ENCODE measurements around the gene NFATC3.

NFATC3 gene

DNA sequence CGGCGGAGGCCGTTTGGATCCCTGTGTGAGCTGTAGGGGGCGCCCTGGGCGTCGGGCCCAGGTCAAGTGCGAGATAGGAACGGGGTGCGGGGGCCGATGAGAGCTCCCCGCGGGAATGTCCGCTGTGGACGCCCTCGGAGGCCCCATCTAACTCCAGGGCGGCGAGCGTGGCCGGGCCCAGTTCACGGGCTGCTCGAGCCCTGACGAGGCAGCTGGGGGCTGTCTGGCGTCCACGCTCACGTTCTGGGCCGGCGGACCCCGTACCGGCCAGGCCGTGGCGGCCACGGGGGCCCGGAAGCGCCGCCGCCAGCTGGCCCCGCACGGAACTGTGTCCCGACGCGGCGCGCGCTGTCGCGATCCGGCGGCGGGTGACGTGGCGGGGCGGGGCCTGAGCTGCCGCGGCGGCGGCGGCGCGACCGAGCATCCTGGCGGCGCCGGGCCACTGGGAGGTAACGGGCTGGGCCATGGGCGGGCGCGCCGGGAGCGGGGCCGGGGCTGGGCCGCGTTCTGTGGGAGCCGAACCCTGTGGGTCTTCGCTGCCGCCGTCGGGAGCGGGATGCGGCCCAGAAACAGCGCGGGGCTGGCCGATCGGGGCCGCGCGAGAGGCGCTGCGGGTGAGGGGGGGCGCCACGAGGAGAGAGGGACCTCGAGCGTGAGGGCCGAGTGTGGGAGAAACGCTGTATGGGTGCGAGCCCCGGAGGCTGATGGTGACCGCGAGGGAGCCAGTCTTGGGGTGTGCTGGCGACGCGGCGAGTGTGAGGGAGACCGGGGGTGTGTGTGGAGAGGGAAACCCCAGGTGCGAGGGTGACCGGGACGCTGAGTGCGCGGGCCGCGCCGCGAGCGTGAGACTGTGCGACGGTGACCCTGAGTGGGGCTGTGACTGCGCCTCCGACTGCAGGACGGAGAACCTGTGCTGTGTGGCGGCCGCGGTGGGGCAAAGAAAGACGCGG is 179.2 kb downstream of the NFATC3 start, which contains the start of gene SLC7A6:
SLC7A6 (plus strand) TSS at position 399 of the 950 bp plus-strand sequence. CDS start 10,201 bp downstream, outside the sequence.
- Histone ChIP-seq H3K27me3 (ENCODE audit: insufficient read depth, low read depth) (no peaks in the 10 kb centered on the region), H3K79me2 (ENCODE audit: insufficient read depth, low read depth) (peaks cover 49% of the 10 kb centered on the region), H4K20me1 (ENCODE audit: insufficient read depth) (peaks cover 22% of the 10 kb centered on the region; the same call in 1 of the 2 replicates), H3K4me1 (ENCODE audit: low read depth, poor library complexity, severe bottlenecking) (peaks cover 74% of the 10 kb centered on the region), H3K9ac (peak within 1 kb of the TSS; percentile 86), H2AFZ (ENCODE audit: low read depth) (peak within 1 kb of the TSS; percentile 79), H3K36me3 (ENCODE audit: insufficient read depth) (no peaks in the 10 kb centered on the region; the same call in 1 of the 2 replicates), H3K27ac (peak within 1 kb of the TSS; percentile 88), H3K4me3 (IDR thresholded peaks at IDR 0.05; ENCODE audit: insufficient read depth, low read depth, low read length) (no peak within 1 kb of the TSS), H3K4me2 (peak within 1 kb of the TSS; percentile 85)
- TF ChIP-seq, protein P1, sequence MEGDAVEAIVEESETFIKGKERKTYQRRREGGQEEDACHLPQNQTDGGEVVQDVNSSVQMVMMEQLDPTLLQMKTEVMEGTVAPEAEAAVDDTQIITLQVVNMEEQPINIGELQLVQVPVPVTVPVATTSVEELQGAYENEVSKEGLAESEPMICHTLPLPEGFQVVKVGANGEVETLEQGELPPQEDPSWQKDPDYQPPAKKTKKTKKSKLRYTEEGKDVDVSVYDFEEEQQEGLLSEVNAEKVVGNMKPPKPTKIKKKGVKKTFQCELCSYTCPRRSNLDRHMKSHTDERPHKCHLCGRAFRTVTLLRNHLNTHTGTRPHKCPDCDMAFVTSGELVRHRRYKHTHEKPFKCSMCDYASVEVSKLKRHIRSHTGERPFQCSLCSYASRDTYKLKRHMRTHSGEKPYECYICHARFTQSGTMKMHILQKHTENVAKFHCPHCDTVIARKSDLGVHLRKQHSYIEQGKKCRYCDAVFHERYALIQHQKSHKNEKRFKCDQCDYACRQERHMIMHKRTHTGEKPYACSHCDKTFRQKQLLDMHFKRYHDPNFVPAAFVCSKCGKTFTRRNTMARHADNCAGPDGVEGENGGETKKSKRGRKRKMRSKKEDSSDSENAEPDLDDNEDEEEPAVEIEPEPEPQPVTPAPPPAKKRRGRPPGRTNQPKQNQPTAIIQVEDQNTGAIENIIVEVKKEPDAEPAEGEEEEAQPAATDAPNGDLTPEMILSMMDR (conservative IDR thresholded peaks at IDR 0.05; ENCODE audit: low read depth, low read length), result peak; percentile 73

GRCh38 chr16:68265078-68265920 is 180.1 kb downstream of the NFATC3 start:
- Histone ChIP-seq H3K36me3 (ENCODE audit: insufficient read depth) (no peaks in the 10 kb centered on the region; the same call in 1 of the 2 replicates), H3K4me1 (ENCODE audit: low read depth, poor library complexity, severe bottlenecking) (peaks cover 72% of the 10 kb centered on the region), H3K27me3 (ENCODE audit: insufficient read depth, low read depth) (no peaks in the 10 kb centered on the region), H2AFZ (ENCODE audit: low read depth) (peak overlapping the region; percentile 79), H3K27ac (peak overlapping the region; percentile 88), H3K9ac (peak overlapping the region; percentile 86), H3K4me2 (peak overlapping the region; percentile 85), H4K20me1 (ENCODE audit: insufficient read depth) (peaks cover 24% of the 10 kb centered on the region), H3K4me3 (IDR thresholded peaks at IDR 0.05; ENCODE audit: insufficient read depth, low read depth, low read length) (no peak overlapping the region), H3K79me2 (ENCODE audit: insufficient read depth, low read depth) (peaks cover 58% of the 10 kb centered on the region)
- TF ChIP-seq, protein P1 (conservative IDR thresholded peaks at IDR 0.05; ENCODE audit: low read depth, low read length), result no peak

- no peak overlapping the region for H3K4me3 ChIP-seq (IDR thresholded peaks at IDR 0.05; ENCODE audit: insufficient read depth, low read depth, low read length)
- H3K9ac ChIP-seq, result no peak overlapping the region
- H3K27me3 ChIP-seq (ENCODE audit: insufficient read depth, low read depth), result no peaks in the 10 kb centered on the region
- H3K36me3 ChIP-seq (ENCODE audit: insufficient read depth), result peaks cover 3% of the 10 kb centered on the region; the same call in 1 of the 2 replicates
- no peak overlapping the region for H3K27ac ChIP-seq
- peaks cover 71% of the 10 kb centered on the region for H3K4me1 ChIP-seq (ENCODE audit: low read depth, poor library complexity, severe bottlenecking)
- no peak overlapping the region for H3K4me2 ChIP-seq
- H2AFZ ChIP-seq (ENCODE audit: low read depth), result no peak overlapping the region
- TF ChIP-seq, protein P1 (conservative IDR thresholded peaks at IDR 0.05; ENCODE audit: low read depth, low read length), result no peak
- peaks cover 34% of the 10 kb centered on the region for H4K20me1 ChIP-seq (ENCODE audit: insufficient read depth)
- peaks cover 83% of the 10 kb centered on the region for H3K79me2 ChIP-seq (ENCODE audit: insufficient read depth, low read depth)
Observed at GRCh38 chr16:68267612-68268405, 182.6 kb downstream of the NFATC3 start.

- H3K4me2 ChIP-seq, result no peak overlapping the region
Observed at GRCh38 chr16:68269793-68270192, 184.6 kb downstream of the NFATC3 start.

More at GRCh38 chr16:68269793-68270192, 184.6 kb downstream of the NFATC3 start:
- no peak overlapping the region for H3K27ac ChIP-seq
- H4K20me1 ChIP-seq (ENCODE audit: insufficient read depth), result peaks cover 40% of the 10 kb centered on the region
- TF ChIP-seq, protein P1 (conservative IDR thresholded peaks at IDR 0.05; ENCODE audit: low read depth, low read length), result no peak
- peaks cover 78% of the 10 kb centered on the region for H3K4me1 ChIP-seq (ENCODE audit: low read depth, poor library complexity, severe bottlenecking)
- H3K4me3 ChIP-seq (IDR thresholded peaks at IDR 0.05; ENCODE audit: insufficient read depth, low read depth, low read length), result no peak overlapping the region
- H3K36me3 ChIP-seq (ENCODE audit: insufficient read depth), result peaks cover 3% of the 10 kb centered on the region; the same call in 1 of the 2 replicates
- no peak overlapping the region for H2AFZ ChIP-seq (ENCODE audit: low read depth)
- H3K27me3 ChIP-seq (ENCODE audit: insufficient read depth, low read depth), result no peaks in the 10 kb centered on the region
- H3K9ac ChIP-seq, result no peak overlapping the region
- peaks cover 99% of the 10 kb centered on the region for H3K79me2 ChIP-seq (ENCODE audit: insufficient read depth, low read depth)

Measured in KMS-11 (cell line).